Liver (tissue), 9 donors: Measurements from ENCODE around the gene PDCD7. TPM values are rescaled to one million over a fixed set of nuclear protein-coding genes. Genes with fewer than 3 reads are reported as not detected.

Experiments
- DNase-seq: peaks from one replicate; pipeline ENCODE4 v3.0.0-alpha.2; 2017; ENCODE audit warnings: low spot score
- H3K27ac ChIP-seq, 2 donors: one replicate each; pipeline ENCODE4 v1.7.0; 2013; ENCODE audit warnings: inconsistent platforms in 2 of 2, low read length in 2 of 2, control low read depth in 1 of 2, low read depth in 1 of 2, mild to moderate bottlenecking in 1 of 2
- H3K27me3 ChIP-seq, 4 donors: one replicate each; pipeline versions ENCODE4 v1.6.1 to v1.7.0; 2013; ENCODE audit warnings: low read length in 3 of 4, inconsistent platforms in 1 of 4, mild to moderate bottlenecking in 1 of 4, moderate library complexity in 1 of 4; ENCODE audit not compliant: control insufficient read depth in 4 of 4, insufficient read depth in 4 of 4
- H3K36me3 ChIP-seq, 4 donors: one replicate each; pipeline versions ENCODE4 v1.6.1 to v1.7.0; 2013; ENCODE audit warnings: low read length in 3 of 4, mild to moderate bottlenecking in 3 of 4, low read depth in 1 of 4, moderate library complexity in 1 of 4; ENCODE audit not compliant: control insufficient read depth in 4 of 4, insufficient read depth in 3 of 4
- H3K4me1 ChIP-seq, 4 donors: one replicate each; pipeline versions ENCODE4 v1.6.1 to v1.7.0; 2013; ENCODE audit warnings: low read length in 3 of 4, mild to moderate bottlenecking in 3 of 4, moderate library complexity in 1 of 4; ENCODE audit not compliant: control insufficient read depth in 4 of 4, insufficient read depth in 4 of 4
- H3K4me3 ChIP-seq, 3 donors: one replicate each; pipeline versions ENCODE4 v1.6.1 to v1.7.0; 2013; ENCODE audit warnings: low read length in 3 of 3, control low read depth in 1 of 3, low read depth in 1 of 3, mild to moderate bottlenecking in 1 of 3
- H3K9ac ChIP-seq, 2 donors: one replicate each; pipeline ENCODE4 v1.7.0; 2013; ENCODE audit warnings: low read length in 2 of 2, mild to moderate bottlenecking in 2 of 2, moderate library complexity in 2 of 2, control low read depth in 1 of 2, low read depth in 1 of 2
- H3K9me3 ChIP-seq, 4 donors: one replicate each; pipeline versions ENCODE4 v1.6.1 to v1.7.0; 2013; ENCODE audit warnings: low read length in 3 of 4; ENCODE audit not compliant: control insufficient read depth in 4 of 4
- CTCF ChIP-seq: fragments of 150-350 bp; IDR thresholded peaks from 2 replicates; pipeline ENCODE4 v1.5.1; 2017; ENCODE audit warnings: improper control_type of control experiment, low read depth, low read length; ENCODE audit not compliant: missing input control
- EGR1 ChIP-seq, 2 donors: IDR thresholded peaks; 2 replicates each; pipeline ENCODE4 v1.6.1; 2016 to 2018; ENCODE audit warnings: antibody characterized with exemption in 2 of 2, low read depth in 2 of 2
- FOXA2 ChIP-seq: IDR thresholded peaks from 2 replicates; pipeline ENCODE4 v1.6.1; 2016; ENCODE audit warnings: antibody characterized with exemption
- GABPA ChIP-seq, 2 donors: IDR thresholded peaks in 1 of 2; conservative IDR thresholded peaks in 1 of 2; 2 replicates each; pipeline ENCODE4 v1.6.1; 2016; ENCODE audit warnings: antibody characterized with exemption in 2 of 2, mild to moderate bottlenecking in 1 of 2, moderate library complexity in 1 of 2
- HNF4G ChIP-seq: IDR thresholded peaks from 2 replicates; pipeline ENCODE4 v1.6.1; 2016; ENCODE audit warnings: antibody characterized with exemption
- JUND ChIP-seq, 2 donors: IDR thresholded peaks; 2 replicates each; pipeline ENCODE4 v1.6.1; 2016; ENCODE audit warnings: antibody characterized with exemption in 2 of 2
- MAX ChIP-seq: IDR thresholded peaks from 2 replicates; pipeline ENCODE4 v1.6.1; 2016; ENCODE audit warnings: antibody characterized with exemption
- NR2F2 ChIP-seq: IDR thresholded peaks from 2 replicates; pipeline ENCODE4 v1.6.1; 2016; ENCODE audit warnings: antibody characterized with exemption
- RXRA ChIP-seq, 2 donors: IDR thresholded peaks; 2 replicates each; pipeline ENCODE4 v1.6.1; 2017 to 2018; ENCODE audit warnings: antibody characterized with exemption in 2 of 2, mild to moderate bottlenecking in 1 of 2
- SP1 ChIP-seq: IDR thresholded peaks from 2 replicates; pipeline ENCODE4 v1.6.1; 2018; ENCODE audit warnings: antibody characterized with exemption, mild to moderate bottlenecking
- TAF1 ChIP-seq: conservative IDR thresholded peaks from 2 replicates; pipeline ENCODE4 v1.6.1; 2016; ENCODE audit warnings: antibody characterized with exemption, mild to moderate bottlenecking
- YY1 ChIP-seq: IDR thresholded peaks from 2 replicates; pipeline ENCODE4 v1.6.1; 2016; ENCODE audit warnings: antibody characterized with exemption, mild to moderate bottlenecking
- ZBTB33 ChIP-seq: IDR thresholded peaks from 2 replicates; pipeline ENCODE4 v1.6.1; 2016; ENCODE audit warnings: antibody characterized with exemption
- WGBS: extraction: QIAGEN DNeasy Blood & Tissue Kit; methylation state at CpG from one replicate; pipeline ENCODE4 v1.1.7; 2013; 5-methylcytosine and 5-hydroxymethylcytosine counted together
- polyA plus RNA-seq, 2 donors: library from polyadenylated mRNA; stranded (reverse) in 1 of 2; unstranded in 1 of 2; fragments of 200-250 nt in 1 of 2; fragments of >200 nt in 1 of 2; fragmentation: Nextera tagmentation in 1 of 2; extraction: Ambion mirVana in 1 of 2; gene quantifications; one replicate each; pipeline versions ENCODE4 v1.2.1 to v1.2.3, GENCODE V29; 2013 to 2015
- total RNA-seq, 2 donors: library from RNA; depleted of rRNA; stranded (reverse); fragments of >200 nt; gene quantifications; one replicate each; pipeline ENCODE4 v1.2.3, GENCODE V29; 2014
- donor health status: healthy.
- donor health status: healthy.
- donor health status: healthy.
- donor health status: healthy.
- donor health status: healthy.

Gene PDCD7
- total and polyA plus RNA-seq, 4 donors: 3.0 to 9.5 (median 6.7) TPM

GRCh38 chr15:65096481-65097385, 36.9 kb downstream of the PDCD7 start:
- H3K9ac ChIP-seq: no peak overlapping the region
- DNase-seq: no peak
- no peaks in the 10 kb centered on the region for H3K27me3 ChIP-seq
- TF ChIP-seq SP1 (no peak), EGR1 (IDR thresholded peaks at IDR 0.05; ENCODE audit: low read depth in 2 of 2) (no peak), FOXA2 (no peak), GABPA (IDR thresholded peaks at IDR 0.05 in 1 of 2, conservative IDR thresholded peaks at IDR 0.05 in 1 of 2) (no peak), JUND (IDR thresholded peaks at IDR 0.05) (no peak), NR2F2 (no peak), YY1 (no peak), ZBTB33 (no peak)
- no peak overlapping the region for H3K27ac ChIP-seq
- H3K4me1 ChIP-seq: peaks cover 0 to 16% (median 13%) of the 10 kb centered on the region in 4 donors
- H3K4me3 ChIP-seq: no peak overlapping the region
- WGBS: 95% methylated on average over 6 of the region's 6 CpGs
- no peaks in the 10 kb centered on the region for H3K9me3 ChIP-seq
- peaks cover 6 to 32% (median 18%) of the 10 kb centered on the region in 4 donors for H3K36me3 ChIP-seq

GRCh38 chr15:65095747-65096104, 37.9 kb downstream of the PDCD7 start:
- DNase-seq: no peak
- Histone ChIP-seq H3K27ac (no peak overlapping the region), H3K4me3 (no peak overlapping the region), H3K27me3 (no peaks in the 10 kb centered on the region), H3K9me3 (no peaks in the 10 kb centered on the region), H3K9ac (no peak overlapping the region), H3K36me3 (peaks cover 6 to 29% (median 18%) of the 10 kb centered on the region in 4 donors), H3K4me1 (peaks cover 0 to 16% (median 13%) of the 10 kb centered on the region in 4 donors)
- WGBS: 93% methylated on average over 6 of the region's 6 CpGs
- TF ChIP-seq HNF4G (no peak), GABPA (IDR thresholded peaks at IDR 0.05 in 1 of 2, conservative IDR thresholded peaks at IDR 0.05 in 1 of 2) (no peak), MAX (no peak), CTCF (no peak), EGR1 (IDR thresholded peaks at IDR 0.05; ENCODE audit: low read depth in 2 of 2) (no peak), SP1 (no peak), FOXA2 (no peak), RXRA (IDR thresholded peaks at IDR 0.05) (no peak), TAF1 (no peak), NR2F2 (no peak)
